ENCODE results near the gene ABCC1. TPM values are rescaled to one million over a fixed set of nuclear protein-coding genes. Genes with fewer than 3 reads are reported as not detected.

ABCC1 gene
- polyA plus RNA-seq, 1 donor (not counting 4 experiments of a cell fraction or from before 2014, with no cell fraction given): 19.4 TPM

GRCh38 chr16:15990902-15991301 lies 41.5 kb downstream of the ABCC1 start:
- DNase-seq (ENCODE audit: low read depth, low spot score) (no peak), FAIRE-seq (no peak)
- peaks cover 4% of the 10 kb centered on the region for H3K9me1 ChIP-seq (ENCODE audit: control insufficient read depth, extremely low read depth, insufficient read depth, low read length)
- no peak overlapping the region for H3K27ac ChIP-seq (ENCODE audit: control insufficient read depth, insufficient read depth, low read length)
- peaks cover 74% of the 10 kb centered on the region for H3K79me2 ChIP-seq (ENCODE audit: control insufficient read depth, insufficient read depth, low read length)
- H3K9ac ChIP-seq (ENCODE audit: control insufficient read depth, extremely low read depth, insufficient read depth, low read length): no peak overlapping the region
- dilution Hi-C loops (cut with MboI; ENCODE audit: extremely low pct_ligation_motif_present, low sequenced_read_pairs): loop anchor here (25.0 kb wide), 1 partner anchor 104 kb away; the partner anchor contains the start of gene CEP20
- H2AFZ ChIP-seq (ENCODE audit: control insufficient read depth, low read length): no peak overlapping the region
- no peak overlapping the region for H3K4me3 ChIP-seq (ENCODE audit: control insufficient read depth in 2 of 3, extremely low read depth in 1 of 3, insufficient read depth in 2 of 3, low read depth in 1 of 3, low read length in 3 of 3)
- H3K9me3 ChIP-seq (ENCODE audit: control insufficient read depth, low read depth, low read length): no peaks in the 10 kb centered on the region
- H3K36me3 ChIP-seq (ENCODE audit: control insufficient read depth in 2 of 2, extremely low read depth in 1 of 2, insufficient read depth in 2 of 2, low read length in 2 of 2): peaks cover 0 to 6% of the 10 kb centered on the region in 2 experiments
- no peak for TF ChIP-seq CTCF (optimal IDR thresholded peaks at IDR 0.05 in 1 of 3, IDR thresholded peaks at IDR 0.05 in 1 of 3, conservative IDR thresholded peaks at IDR 0.05 in 1 of 3; ENCODE audit: extremely low read depth in 1 of 3, insufficient read depth in 2 of 3, low read length in 3 of 3)
- no peak for TF ChIP-seq EZH2 (IDR thresholded peaks at IDR 0.05; ENCODE audit: low read length)
- no peaks in the 10 kb centered on the region for H4K20me1 ChIP-seq (ENCODE audit: control insufficient read depth, extremely low read depth, insufficient read depth, low read length)
- peaks cover 14% of the 10 kb centered on the region for H3K4me1 ChIP-seq (ENCODE audit: control insufficient read depth, extremely low read depth, insufficient read depth, low read length)
- H3K27me3 ChIP-seq (ENCODE audit: control insufficient read depth, extremely low read depth, insufficient read depth, low read length): no peaks in the 10 kb centered on the region
- no peak overlapping the region for H3K4me2 ChIP-seq (ENCODE audit: control insufficient read depth, extremely low read depth, insufficient read depth, low read depth, low read length)

DNA sequence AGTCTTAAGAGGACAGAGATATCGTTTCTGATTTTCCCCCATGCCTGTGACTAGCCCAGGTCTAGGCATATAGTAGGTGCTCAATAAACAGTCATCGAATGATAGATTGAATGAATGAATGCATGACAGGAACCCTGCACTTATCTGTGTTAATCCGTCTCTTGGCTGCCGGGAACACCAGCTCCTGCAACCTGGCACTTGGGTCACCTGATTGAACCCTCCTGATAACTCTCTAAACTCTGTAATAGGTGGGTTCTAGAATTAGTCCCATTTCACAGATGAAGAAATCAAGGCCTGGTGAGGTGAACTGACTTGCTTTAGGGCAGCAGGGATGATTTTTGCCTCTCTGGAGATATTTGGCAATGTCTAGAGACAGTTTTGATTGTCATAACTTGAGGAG lies 43.7 kb downstream of the ABCC1 start:
- Histone ChIP-seq H4K20me1 (ENCODE audit: control insufficient read depth, extremely low read depth, insufficient read depth, low read length) (no peaks in the 10 kb centered on the region), H3K27me3 (ENCODE audit: control insufficient read depth, extremely low read depth, insufficient read depth, low read length) (no peaks in the 10 kb centered on the region), H3K79me2 (ENCODE audit: control insufficient read depth, insufficient read depth, low read length) (peaks cover 66% of the 10 kb centered on the region), H2AFZ (ENCODE audit: control insufficient read depth, low read length) (no peak overlapping the region), H3K9me3 (ENCODE audit: control insufficient read depth, low read depth, low read length) (no peaks in the 10 kb centered on the region), H3K4me2 (ENCODE audit: control insufficient read depth, extremely low read depth, insufficient read depth, low read depth, low read length) (no peak overlapping the region), H3K4me3 (ENCODE audit: control insufficient read depth in 2 of 3, extremely low read depth in 1 of 3, insufficient read depth in 2 of 3, low read depth in 1 of 3, low read length in 3 of 3) (no peak overlapping the region), H3K4me1 (ENCODE audit: control insufficient read depth, extremely low read depth, insufficient read depth, low read length) (peaks cover 18% of the 10 kb centered on the region), H3K27ac (ENCODE audit: control insufficient read depth, insufficient read depth, low read length) (no peak overlapping the region), H3K9ac (ENCODE audit: control insufficient read depth, extremely low read depth, insufficient read depth, low read length) (no peak overlapping the region), H3K36me3 (ENCODE audit: control insufficient read depth in 2 of 2, extremely low read depth in 1 of 2, insufficient read depth in 2 of 2, low read length in 2 of 2) (peaks cover 3 to 6% of the 10 kb centered on the region in 2 experiments), H3K9me1 (ENCODE audit: control insufficient read depth, extremely low read depth, insufficient read depth, low read length) (peaks cover 8% of the 10 kb centered on the region)
- dilution Hi-C loops (cut with MboI; ENCODE audit: extremely low pct_ligation_motif_present, low sequenced_read_pairs): loop anchor here (25.0 kb wide), 1 partner anchor 106 kb away; the partner anchor contains the start of gene CEP20
- FAIRE-seq (no peak), DNase-seq (ENCODE audit: low read depth, low spot score) (no peak)
- no peak for TF ChIP-seq EZH2 (IDR thresholded peaks at IDR 0.05; ENCODE audit: low read length)
- TF ChIP-seq CTCF (optimal IDR thresholded peaks at IDR 0.05 in 1 of 3, IDR thresholded peaks at IDR 0.05 in 1 of 3, conservative IDR thresholded peaks at IDR 0.05 in 1 of 3; ENCODE audit: extremely low read depth in 1 of 3, insufficient read depth in 2 of 3, low read length in 3 of 3): no peak
